DND-41 (cell line): ENCODE results near the gene MFF.

Experiments used
- ATAC-seq: fragments of 200-7000 bp; cut with Tn5 transposase; 3 replicates; pipeline ENCODE4 v1.9.1; 2021; ENCODE audit warnings: low read depth; ENCODE audit not compliant: insufficient read depth
- DNase-seq: peaks from one replicate; pipeline ENCODE4 v3.0.0-alpha.2; 2020
- H2AFZ ChIP-seq: 2 replicates; pipeline ENCODE4 v1.6.0; 2012; ENCODE audit warnings: low read depth, low read length
- H3K27ac ChIP-seq: 2 replicates; pipeline ENCODE4 v1.5.1; 2012; ENCODE audit warnings: low read length, inconsistent platforms
- H3K27me3 ChIP-seq: fragments of 200-600 bp; sonication (generic); 2 replicates; pipeline ENCODE4 v1.6.0; 2012; ENCODE audit warnings: low read length, mild to moderate bottlenecking, inconsistent platforms; ENCODE audit not compliant: insufficient read depth, poor library complexity
- H3K36me3 ChIP-seq: 2 replicates; pipeline ENCODE4 v1.5.1; 2012; ENCODE audit warnings: low read length, inconsistent platforms; ENCODE audit not compliant: insufficient read depth
- H3K4me1 ChIP-seq: 2 replicates; pipeline ENCODE4 v1.5.1; 2012; ENCODE audit warnings: mild to moderate bottlenecking, low read length; ENCODE audit not compliant: insufficient read depth
- H3K4me2 ChIP-seq: 2 replicates; pipeline ENCODE4 v1.6.0; 2012; ENCODE audit warnings: mild to moderate bottlenecking, moderate library complexity, low read length, inconsistent platforms; ENCODE audit not compliant: insufficient read depth
- H3K4me3 ChIP-seq, 2 experiments: fragments of 200-600 bp in 1 of 2; shearing (Covaris generic) in 1 of 2; 2 replicates each; pipeline ENCODE4 v1.5.1; 2012 to 2016; ENCODE audit warnings: inconsistent platforms in 2 of 2, low read length in 2 of 2, mild to moderate bottlenecking in 2 of 2, low read depth in 1 of 2, moderate library complexity in 1 of 2
- H3K79me2 ChIP-seq: 2 replicates; pipeline ENCODE4 v1.6.0; 2012; ENCODE audit warnings: low read length, inconsistent platforms; ENCODE audit not compliant: insufficient read depth
- H3K9ac ChIP-seq: 2 replicates; pipeline ENCODE4 v1.6.0; 2012; ENCODE audit warnings: low read depth, mild to moderate bottlenecking, inconsistent platforms, low read length, moderate library complexity
- H3K9me3 ChIP-seq: 2 replicates; pipeline ENCODE4 v1.5.1; 2012; ENCODE audit warnings: low read length, moderate library complexity, mild to moderate bottlenecking, inconsistent platforms; ENCODE audit not compliant: insufficient read depth, severe bottlenecking
- H4K20me1 ChIP-seq: 2 replicates; pipeline ENCODE4 v1.6.0; 2012; ENCODE audit warnings: low read length; ENCODE audit not compliant: insufficient read depth
- CTCF ChIP-seq: IDR thresholded peaks from 2 replicates; pipeline ENCODE4 v1.5.1; 2012; ENCODE audit warnings: borderline replicate concordance, low read length, moderate library complexity, mild to moderate bottlenecking; ENCODE audit not compliant: poor library complexity, severe bottlenecking; ENCODE audit errors: extremely low read depth
- EZH2 ChIP-seq: IDR thresholded peaks from 3 replicates; pipeline ENCODE4 v1.6.1; 2012; ENCODE audit warnings: borderline replicate concordance, low read depth, mild to moderate bottlenecking, moderate library complexity, low read length, inconsistent platforms; ENCODE audit not compliant: severe bottlenecking

MFF gene

GRCh38 chr2:227401550-227401949, 76.5 kb downstream of the MFF start:
- no peaks in the 10 kb centered on the region for H3K36me3 ChIP-seq
- no peaks in the 10 kb centered on the region for H3K27me3 ChIP-seq
- no peak overlapping the region for H3K27ac ChIP-seq
- DNase-seq (no peak), ATAC-seq (no peak)
- no peaks in the 10 kb centered on the region for H3K9me3 ChIP-seq
- H3K4me2 ChIP-seq: no peak overlapping the region
- H3K79me2 ChIP-seq: no peaks in the 10 kb centered on the region
- no peak overlapping the region for H2AFZ ChIP-seq
- TF ChIP-seq CTCF (no peak), EZH2 (no peak)
- no peak overlapping the region for H3K9ac ChIP-seq
- H3K4me3 ChIP-seq: no peak overlapping the region
- H3K4me1 ChIP-seq: no peaks in the 10 kb centered on the region
- H4K20me1 ChIP-seq: no peaks in the 10 kb centered on the region

GRCh38 chr2:227402321-227402720, 77.3 kb downstream of the MFF start:
- H4K20me1 ChIP-seq: no peaks in the 10 kb centered on the region
- ATAC-seq (no peak), DNase-seq (no peak)
- H3K9me3 ChIP-seq: no peaks in the 10 kb centered on the region
- no peaks in the 10 kb centered on the region for H3K36me3 ChIP-seq
- no peak for TF ChIP-seq EZH2
- TF ChIP-seq CTCF: no peak
- H3K4me1 ChIP-seq: no peaks in the 10 kb centered on the region
- no peak overlapping the region for H3K27ac ChIP-seq
- no peak overlapping the region for H3K9ac ChIP-seq
- no peak overlapping the region for H3K4me2 ChIP-seq
- H2AFZ ChIP-seq: no peak overlapping the region
- H3K27me3 ChIP-seq: no peaks in the 10 kb centered on the region
- no peak overlapping the region for H3K4me3 ChIP-seq
- H3K79me2 ChIP-seq: no peaks in the 10 kb centered on the region

- Histone ChIP-seq H2AFZ (no peak overlapping the region), H3K9ac (no peak overlapping the region), H3K36me3 (no peaks in the 10 kb centered on the region), H3K27ac (no peak overlapping the region), H4K20me1 (no peaks in the 10 kb centered on the region), H3K79me2 (no peaks in the 10 kb centered on the region), H3K4me1 (no peaks in the 10 kb centered on the region), H3K27me3 (no peaks in the 10 kb centered on the region), H3K9me3 (no peaks in the 10 kb centered on the region), H3K4me3 (no peak overlapping the region), H3K4me2 (no peak overlapping the region)
- TF ChIP-seq EZH2: no peak
- no peak for TF ChIP-seq CTCF
- ATAC-seq (no peak), DNase-seq (no peak)
Observed at GRCh38 chr2:227402959-227403358, 77.9 kb downstream of the MFF start.

- H3K9me3 ChIP-seq: no peaks in the 10 kb centered on the region
- DNase-seq (no peak), ATAC-seq (0 out of 3 replicates have a peak, but pooled peaks have one; percentile 17)
- no peaks in the 10 kb centered on the region for H4K20me1 ChIP-seq
- no peak overlapping the region for H3K9ac ChIP-seq
- no peaks in the 10 kb centered on the region for H3K79me2 ChIP-seq
- H3K4me2 ChIP-seq: no peak overlapping the region
- H2AFZ ChIP-seq: no peak overlapping the region
- no peaks in the 10 kb centered on the region for H3K27me3 ChIP-seq
- no peaks in the 10 kb centered on the region for H3K4me1 ChIP-seq
- H3K27ac ChIP-seq: no peak overlapping the region
- TF ChIP-seq EZH2 (no peak), CTCF (no peak)
- no peak overlapping the region for H3K4me3 ChIP-seq
- H3K36me3 ChIP-seq: no peaks in the 10 kb centered on the region
Observed at GRCh38 chr2:227404585-227405271, 79.7 kb downstream of the MFF start.
